Bronchial epithelial cell (primary cell): Measurements from ENCODE around the gene PRKAG2. TPM values are rescaled to one million over a fixed set of nuclear protein-coding genes. Genes with fewer than 3 reads are reported as not detected.
A peak's percentile ranks its signal among the peaks of the same experiment; 100 is the strongest.

Source experiments
- DNase-seq: peaks from one replicate; pipeline ENCODE4 v3.0.0-alpha.2; 2010; ENCODE audit warnings: low read depth
- FAIRE-seq: peaks from 2 replicates; lab custom pipeline; 2011; peaks lifted over from hg19 to GRCh38; lab: Jason Lieb, UNC
- H3K27me3 ChIP-seq: 2 replicates; pipeline ENCODE4 v1.5.1; 2011; ENCODE audit warnings: low read length; ENCODE audit not compliant: control insufficient read depth, insufficient read depth
- H3K36me3 ChIP-seq: 2 replicates; pipeline ENCODE4 v1.5.1; 2011; ENCODE audit warnings: low read length; ENCODE audit not compliant: control insufficient read depth, insufficient read depth
- H3K4me3 ChIP-seq: 2 replicates; pipeline ENCODE4 v1.5.1; 2011; ENCODE audit warnings: mild to moderate bottlenecking, low read depth, low read length, control low read depth
- total RNA-seq: library from RNA; depleted of rRNA; stranded (reverse); fragments of >200 nt; gene quantifications from 2 replicates; pipeline ENCODE4 v1.2.1, GENCODE V29; 2014
- TF ChIP-seq, protein P1 (sequence below): IDR thresholded peaks from 2 replicates; pipeline ENCODE4 v1.5.1; 2011; ENCODE audit warnings: mild to moderate bottlenecking, moderate library complexity, low read length, control low read depth, inconsistent platforms; ENCODE audit not compliant: insufficient read depth, severe bottlenecking

PRKAG2 gene
- total RNA-seq, 1 donor from 2014 or later: 24.5 TPM

DNA sequence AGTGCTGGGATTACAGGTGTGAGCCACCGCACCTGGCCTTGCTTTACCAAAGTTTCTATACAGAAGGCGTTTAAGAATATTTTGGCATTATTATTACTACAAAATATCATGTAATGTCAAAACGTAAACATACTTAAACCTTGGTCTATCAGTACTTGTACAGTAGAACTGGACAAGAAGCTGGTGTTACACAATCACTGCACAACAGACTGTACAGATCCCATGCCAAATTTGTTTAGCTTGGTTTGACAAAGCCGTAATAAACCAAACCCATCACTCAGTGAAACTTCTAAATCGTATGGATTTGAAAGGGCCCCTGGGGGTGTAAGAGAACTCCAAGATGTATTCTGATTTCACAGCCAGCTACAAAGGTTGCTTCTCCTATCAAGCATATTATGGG lies 305.4 kb downstream of the PRKAG2 start:
- no peak overlapping the region for H3K4me3 ChIP-seq
- no peaks in the 10 kb centered on the region for H3K27me3 ChIP-seq
- no peak for DNase-seq
- peaks cover 1% of the 10 kb centered on the region for H3K36me3 ChIP-seq
- FAIRE-seq: no peak
- TF ChIP-seq, protein P1, sequence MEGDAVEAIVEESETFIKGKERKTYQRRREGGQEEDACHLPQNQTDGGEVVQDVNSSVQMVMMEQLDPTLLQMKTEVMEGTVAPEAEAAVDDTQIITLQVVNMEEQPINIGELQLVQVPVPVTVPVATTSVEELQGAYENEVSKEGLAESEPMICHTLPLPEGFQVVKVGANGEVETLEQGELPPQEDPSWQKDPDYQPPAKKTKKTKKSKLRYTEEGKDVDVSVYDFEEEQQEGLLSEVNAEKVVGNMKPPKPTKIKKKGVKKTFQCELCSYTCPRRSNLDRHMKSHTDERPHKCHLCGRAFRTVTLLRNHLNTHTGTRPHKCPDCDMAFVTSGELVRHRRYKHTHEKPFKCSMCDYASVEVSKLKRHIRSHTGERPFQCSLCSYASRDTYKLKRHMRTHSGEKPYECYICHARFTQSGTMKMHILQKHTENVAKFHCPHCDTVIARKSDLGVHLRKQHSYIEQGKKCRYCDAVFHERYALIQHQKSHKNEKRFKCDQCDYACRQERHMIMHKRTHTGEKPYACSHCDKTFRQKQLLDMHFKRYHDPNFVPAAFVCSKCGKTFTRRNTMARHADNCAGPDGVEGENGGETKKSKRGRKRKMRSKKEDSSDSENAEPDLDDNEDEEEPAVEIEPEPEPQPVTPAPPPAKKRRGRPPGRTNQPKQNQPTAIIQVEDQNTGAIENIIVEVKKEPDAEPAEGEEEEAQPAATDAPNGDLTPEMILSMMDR: no peak

DNA sequence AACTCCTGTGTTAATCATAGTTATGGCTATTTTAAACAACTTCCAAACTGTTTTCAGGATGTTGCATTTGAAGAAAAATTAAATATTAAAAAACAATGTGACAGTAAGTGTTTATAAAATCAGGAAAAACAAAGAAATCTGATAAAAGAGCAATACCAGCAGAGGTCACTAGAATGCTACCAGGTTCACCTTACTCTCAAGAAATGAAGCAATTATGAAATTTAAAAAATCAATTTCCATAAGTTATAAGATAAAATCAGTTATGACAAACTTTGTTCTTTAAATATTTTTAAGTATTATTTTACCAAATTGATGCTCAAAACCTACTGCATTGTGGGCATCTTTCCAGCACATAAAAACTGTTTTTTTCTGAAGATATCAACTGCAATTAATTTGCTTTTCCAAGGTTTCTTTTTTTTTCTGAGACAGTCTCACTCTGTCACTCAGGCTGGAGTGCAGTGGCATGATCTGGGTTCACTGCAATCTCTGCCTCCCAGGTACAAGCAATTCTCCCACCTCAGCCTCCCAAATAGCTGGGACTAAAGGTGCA lies 306.5 kb downstream of the PRKAG2 start:
- H3K27me3 ChIP-seq: no peaks in the 10 kb centered on the region
- TF ChIP-seq, protein P1: peak; percentile 18
- FAIRE-seq: no peak
- H3K36me3 ChIP-seq: peaks cover 1% of the 10 kb centered on the region
- no peak overlapping the region for H3K4me3 ChIP-seq
- DNase-seq: no peak

DNA sequence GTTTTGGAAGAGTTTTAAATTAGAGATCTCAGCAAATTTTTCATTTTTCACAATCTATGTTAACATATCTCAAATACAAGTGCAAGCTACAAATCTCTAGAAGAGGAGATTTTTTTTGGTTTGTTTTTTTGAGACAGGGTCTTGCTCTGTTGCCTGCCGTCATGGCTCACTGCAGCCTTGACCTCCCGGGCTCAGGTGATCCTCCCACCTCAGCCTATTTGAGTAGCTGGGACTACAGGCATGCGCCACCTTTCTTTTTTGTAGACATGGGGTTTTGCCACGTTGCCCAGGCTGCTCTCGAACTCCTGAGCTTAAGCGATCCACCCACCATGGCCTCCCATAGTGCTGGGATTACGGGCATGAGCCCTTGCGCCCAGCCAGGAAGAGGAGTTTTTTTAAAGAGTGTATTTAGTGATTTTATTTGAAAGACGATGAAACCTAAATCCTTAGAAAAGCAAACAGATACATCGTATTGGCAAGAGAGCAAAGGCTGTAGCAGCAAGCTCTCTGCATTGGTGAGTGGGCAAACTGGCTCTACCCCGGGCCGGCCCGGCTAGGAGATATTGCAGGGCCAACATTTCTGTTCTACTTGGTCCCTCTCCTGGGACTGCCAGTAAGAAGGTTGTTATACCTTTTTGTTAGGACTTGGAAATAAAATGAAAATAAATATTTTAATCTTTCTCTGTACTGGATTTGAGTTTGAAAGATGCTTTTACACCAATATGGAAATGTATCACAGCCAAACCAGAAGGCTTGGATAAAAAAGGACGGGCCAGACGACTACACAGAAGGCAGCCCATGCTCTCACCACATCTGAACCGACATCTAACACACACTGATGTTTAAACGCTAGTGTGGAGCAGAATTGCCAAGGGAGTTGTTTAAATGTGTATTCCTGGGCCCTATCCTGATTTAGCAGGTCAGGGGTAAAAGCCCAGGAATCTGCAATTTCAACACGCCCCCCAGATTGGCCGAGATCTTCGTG lies 307.7 kb downstream of the PRKAG2 start:
- no peak for DNase-seq
- FAIRE-seq: no peak
- TF ChIP-seq, protein P1: no peak

DNA sequence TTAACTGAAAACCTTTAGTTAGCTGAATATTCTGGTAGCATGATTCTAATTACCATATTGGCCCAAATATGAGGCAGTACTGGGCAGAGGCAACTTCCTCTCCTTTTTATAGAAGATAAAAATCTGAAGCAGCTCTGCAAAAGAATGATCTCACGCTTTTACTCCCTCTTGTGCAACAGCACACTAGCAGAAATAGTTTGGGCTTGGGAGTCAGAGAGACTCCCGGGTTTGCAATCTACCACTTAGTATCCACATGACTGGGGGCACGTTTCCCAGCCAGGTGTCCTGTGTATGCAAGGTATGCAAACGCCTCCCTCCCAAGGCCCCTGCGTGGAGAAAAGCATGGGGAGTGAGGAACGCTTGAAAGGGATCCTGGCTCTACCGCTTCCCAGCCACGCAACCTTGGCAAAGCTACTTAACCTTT lies 310.0 kb downstream of the PRKAG2 start:
- H3K36me3 ChIP-seq: peaks cover 4% of the 10 kb centered on the region
- no peaks in the 10 kb centered on the region for H3K27me3 ChIP-seq
- H3K4me3 ChIP-seq: no peak overlapping the region
- peak; percentile 41 for DNase-seq
- TF ChIP-seq, protein P1: no peak
- no peak for FAIRE-seq

More for the DNA sequence above, 307.7 kb downstream of the PRKAG2 start:
- Histone ChIP-seq H3K36me3 (peaks cover 4% of the 10 kb centered on the region), H3K27me3 (no peaks in the 10 kb centered on the region), H3K4me3 (no peak overlapping the region)

DNA sequence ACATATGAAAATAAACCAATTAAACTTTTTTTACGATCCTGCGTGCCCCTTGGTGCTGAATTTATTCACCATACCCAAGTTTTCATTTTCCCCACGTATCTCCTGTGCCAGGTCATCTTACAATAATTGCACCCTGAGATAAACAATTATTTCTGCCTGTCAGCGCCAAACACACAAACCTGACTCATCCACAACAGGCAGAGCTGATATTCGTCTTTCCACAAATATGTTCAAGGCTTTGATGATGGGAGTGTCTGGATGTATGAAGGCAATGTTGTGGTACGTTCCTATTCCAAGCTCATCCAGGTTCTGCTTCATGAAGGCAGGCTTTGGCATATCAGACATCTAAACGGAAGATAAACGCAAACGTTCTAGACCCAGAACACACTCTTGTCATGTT lies 311.4 kb downstream of the PRKAG2 start:
- H3K4me3 ChIP-seq: no peak overlapping the region
- FAIRE-seq (peak; percentile 23), DNase-seq (no peak)
- H3K36me3 ChIP-seq: peaks cover 4% of the 10 kb centered on the region
- H3K27me3 ChIP-seq: no peaks in the 10 kb centered on the region
- TF ChIP-seq, protein P1: no peak
